ENCODE results near the gene CXCL14. TPM values are rescaled to one million over a fixed set of nuclear protein-coding genes. Genes with fewer than 3 reads are reported as not detected.

The CXCL14 gene
- total RNA-seq, 1 donor from 2014 or later = not detected

DNA sequence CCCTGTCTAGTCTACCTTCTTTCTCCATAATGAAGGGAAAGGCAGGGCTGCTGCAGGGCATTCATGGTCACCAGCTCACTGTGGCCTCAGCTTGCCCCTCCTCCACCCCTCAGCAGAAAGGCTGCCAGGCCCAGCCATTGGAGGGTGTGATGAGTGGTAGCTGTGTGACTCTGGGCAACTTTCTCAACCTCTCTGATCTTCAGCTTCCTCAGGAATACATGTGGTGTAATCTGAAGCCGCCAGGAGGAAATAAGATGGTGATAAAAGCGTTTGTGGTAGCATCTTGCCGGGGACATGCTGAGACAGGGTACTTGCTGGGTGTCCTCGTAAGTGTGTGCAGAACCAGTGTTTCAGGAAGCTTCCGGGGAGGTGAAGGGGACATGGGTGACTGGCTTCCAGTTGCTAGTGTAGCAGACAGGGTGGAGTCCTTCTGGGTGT is 9.8 kb downstream of the CXCL14 start:
- DNase-seq (ENCODE audit: low read depth, low spot score) = no peak
- TF ChIP-seq, protein P1, sequence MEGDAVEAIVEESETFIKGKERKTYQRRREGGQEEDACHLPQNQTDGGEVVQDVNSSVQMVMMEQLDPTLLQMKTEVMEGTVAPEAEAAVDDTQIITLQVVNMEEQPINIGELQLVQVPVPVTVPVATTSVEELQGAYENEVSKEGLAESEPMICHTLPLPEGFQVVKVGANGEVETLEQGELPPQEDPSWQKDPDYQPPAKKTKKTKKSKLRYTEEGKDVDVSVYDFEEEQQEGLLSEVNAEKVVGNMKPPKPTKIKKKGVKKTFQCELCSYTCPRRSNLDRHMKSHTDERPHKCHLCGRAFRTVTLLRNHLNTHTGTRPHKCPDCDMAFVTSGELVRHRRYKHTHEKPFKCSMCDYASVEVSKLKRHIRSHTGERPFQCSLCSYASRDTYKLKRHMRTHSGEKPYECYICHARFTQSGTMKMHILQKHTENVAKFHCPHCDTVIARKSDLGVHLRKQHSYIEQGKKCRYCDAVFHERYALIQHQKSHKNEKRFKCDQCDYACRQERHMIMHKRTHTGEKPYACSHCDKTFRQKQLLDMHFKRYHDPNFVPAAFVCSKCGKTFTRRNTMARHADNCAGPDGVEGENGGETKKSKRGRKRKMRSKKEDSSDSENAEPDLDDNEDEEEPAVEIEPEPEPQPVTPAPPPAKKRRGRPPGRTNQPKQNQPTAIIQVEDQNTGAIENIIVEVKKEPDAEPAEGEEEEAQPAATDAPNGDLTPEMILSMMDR (conservative IDR thresholded peaks at IDR 0.05) = no peak
- Mint-ChIP-seq H3K9me3 (no peaks in the 10 kb centered on the region), H3K27me3 (ENCODE audit: low read depth) (peaks cover 57% of the 10 kb centered on the region), H3K36me3 (ENCODE audit: low read depth) (no peaks in the 10 kb centered on the region), H3K4me3 (no peak overlapping the region), H3K27ac (ENCODE audit: unreplicated experiment) (no peak overlapping the region), H3K4me1 (peaks cover 10% of the 10 kb centered on the region)

DNA sequence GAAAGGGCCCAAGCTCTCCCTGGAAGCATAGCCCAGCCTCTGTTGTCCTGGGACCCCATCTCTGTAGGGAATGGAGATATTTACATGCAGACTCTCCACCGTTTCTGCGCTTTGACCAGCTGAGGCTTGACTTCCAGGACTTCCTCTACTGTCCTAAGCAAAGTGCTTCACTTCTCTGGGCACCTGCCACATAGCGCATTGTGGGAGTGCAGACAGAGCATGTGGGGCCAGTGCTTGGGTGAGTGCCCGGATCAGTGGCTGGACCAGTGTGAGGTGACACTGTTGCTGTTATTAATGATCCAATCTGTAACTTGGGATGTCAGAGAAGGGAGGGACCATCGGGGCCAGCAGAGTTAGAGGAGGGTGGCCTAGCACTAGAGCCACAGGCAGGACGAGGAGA is 10.5 kb downstream of the CXCL14 start:
- Mint-ChIP-seq H3K27ac (ENCODE audit: unreplicated experiment) (no peak overlapping the region), H3K4me1 (peaks cover 10% of the 10 kb centered on the region)

DNA sequence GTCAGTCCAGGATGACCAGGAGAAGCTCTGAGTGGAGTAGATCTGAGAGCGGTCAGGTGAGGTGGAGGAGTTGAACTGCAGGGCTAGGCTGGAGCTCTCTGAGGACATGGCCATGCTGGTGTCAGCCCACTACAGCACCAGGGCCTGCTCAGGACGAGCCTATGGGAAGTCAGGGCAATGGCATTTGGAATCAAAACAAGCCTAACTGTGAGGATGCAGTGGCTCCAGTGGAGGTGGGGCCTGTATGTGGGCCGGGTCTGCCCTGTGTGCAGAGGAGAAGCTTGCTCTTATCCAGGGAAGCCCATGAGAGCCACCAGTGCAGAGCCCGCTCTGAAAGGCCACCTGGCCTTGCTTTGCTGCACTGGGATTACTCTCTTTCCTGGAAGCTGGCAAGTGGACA is 11.1 kb downstream of the CXCL14 start:
- DNase-seq (ENCODE audit: low read depth, low spot score) = no peak
- Mint-ChIP-seq H3K27me3 (ENCODE audit: low read depth) (peaks cover 55% of the 10 kb centered on the region), H3K27ac (ENCODE audit: unreplicated experiment) (no peak overlapping the region)

More for the DNA sequence above, 10.5 kb downstream of the CXCL14 start:
- Mint-ChIP-seq H3K27me3 (ENCODE audit: low read depth) (peaks cover 59% of the 10 kb centered on the region), H3K9me3 (no peaks in the 10 kb centered on the region), H3K4me3 (no peak overlapping the region), H3K36me3 (ENCODE audit: low read depth) (no peaks in the 10 kb centered on the region)
- no peak for DNase-seq (ENCODE audit: low read depth, low spot score)
- TF ChIP-seq, protein P1 (conservative IDR thresholded peaks at IDR 0.05) = no peak

DNA sequence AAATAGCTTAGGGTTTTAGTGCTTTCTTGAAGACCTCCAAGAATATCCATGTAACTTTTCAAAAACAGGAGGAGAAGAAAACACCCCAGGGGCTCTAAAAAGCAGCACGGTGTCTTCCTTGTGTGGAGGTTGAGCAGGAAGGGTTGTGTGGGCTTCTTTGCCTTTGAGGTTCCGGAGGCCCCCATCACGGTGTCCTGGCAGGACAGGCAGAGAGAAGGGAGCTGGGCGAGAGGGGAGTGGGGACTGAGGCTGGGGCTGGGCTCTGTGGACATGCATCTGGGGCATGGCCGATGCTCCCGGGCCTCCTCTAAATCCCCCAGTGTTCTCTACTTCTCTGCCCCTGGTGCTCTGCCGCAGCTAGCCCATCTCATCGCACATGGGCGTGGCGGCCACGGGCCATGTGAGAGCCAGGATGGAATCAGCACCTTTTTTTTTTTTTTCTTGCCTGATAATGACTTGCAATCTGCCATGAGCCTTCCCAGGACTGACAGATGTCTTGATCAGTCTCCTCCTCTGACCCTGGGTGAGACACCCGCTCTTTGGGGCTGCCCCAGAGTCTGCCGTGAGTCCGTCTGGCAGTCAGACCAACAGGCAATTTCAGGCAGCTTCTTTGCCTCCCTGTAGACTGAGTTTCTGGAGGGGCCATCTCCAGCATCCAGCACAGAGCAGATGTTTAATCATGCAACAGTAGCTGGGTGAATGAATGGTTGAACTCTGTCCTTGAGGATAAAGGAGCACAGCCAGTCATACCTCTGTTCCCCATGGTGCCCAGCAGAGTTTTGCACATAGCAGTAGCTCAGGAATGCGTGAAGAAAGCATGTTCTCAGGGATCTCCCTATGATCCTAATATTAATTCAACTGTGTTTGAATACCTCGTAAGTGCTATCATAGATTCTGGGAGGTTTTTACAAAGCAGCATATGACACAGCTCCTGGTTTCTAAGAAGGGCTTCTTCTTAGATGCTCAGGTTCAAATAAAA is 12.1 kb downstream of the CXCL14 start:
- Mint-ChIP-seq H3K27ac (ENCODE audit: unreplicated experiment) (no peak overlapping the region), H3K9me3 (no peaks in the 10 kb centered on the region), H3K27me3 (ENCODE audit: low read depth) (peaks cover 56% of the 10 kb centered on the region), H3K4me1 (peaks cover 5% of the 10 kb centered on the region), H3K4me3 (no peak overlapping the region), H3K36me3 (ENCODE audit: low read depth) (no peaks in the 10 kb centered on the region)
- TF ChIP-seq, protein P1 (conservative IDR thresholded peaks at IDR 0.05) = no peak
- DNase-seq (ENCODE audit: low read depth, low spot score) = no peak

More for the DNA sequence above, 11.1 kb downstream of the CXCL14 start:
- no peak overlapping the region for H3K4me3 Mint-ChIP-seq
- H3K4me1 Mint-ChIP-seq = peaks cover 10% of the 10 kb centered on the region
- TF ChIP-seq, protein P1 (conservative IDR thresholded peaks at IDR 0.05) = no peak
- H3K9me3 Mint-ChIP-seq = no peaks in the 10 kb centered on the region
- H3K36me3 Mint-ChIP-seq (ENCODE audit: low read depth) = no peaks in the 10 kb centered on the region

DNA sequence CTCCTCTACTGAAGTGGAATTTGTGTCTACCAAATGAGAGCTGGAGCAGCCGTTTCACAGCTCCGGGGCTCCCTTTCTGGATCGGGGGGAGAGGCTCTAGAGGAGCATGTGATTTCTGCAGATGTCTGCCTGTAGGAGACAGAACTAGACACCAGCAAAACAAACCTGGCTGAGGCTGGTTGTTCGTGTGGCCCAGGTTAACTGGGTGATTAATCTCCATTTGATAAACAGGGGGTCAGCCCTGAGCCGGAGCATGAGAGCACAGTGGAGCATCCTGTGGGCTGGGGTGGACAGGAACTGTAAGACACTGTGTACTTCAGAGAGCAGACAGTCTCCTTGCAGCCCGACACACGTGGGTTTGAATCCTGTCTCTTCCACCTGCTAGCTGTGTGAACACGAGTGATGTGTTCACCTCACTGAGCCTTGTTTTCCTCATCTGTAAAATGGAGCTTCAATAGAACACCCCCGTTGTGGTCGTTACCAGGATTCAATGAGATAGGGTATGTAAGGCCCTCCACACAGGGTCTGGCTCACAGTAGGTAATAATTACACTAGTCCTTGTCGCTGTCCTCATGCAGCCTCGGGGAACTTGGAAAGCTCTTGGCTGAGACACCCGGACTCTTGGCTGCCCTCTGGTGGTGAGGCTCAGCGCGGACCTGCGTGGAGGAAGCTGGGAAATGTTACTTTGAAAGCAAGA is 12.9 kb downstream of the CXCL14 start:
- peak; percentile 80 for DNase-seq (ENCODE audit: low read depth, low spot score)
- no peak overlapping the region for H3K27ac Mint-ChIP-seq (ENCODE audit: unreplicated experiment)
- TF ChIP-seq, protein P1 (conservative IDR thresholded peaks at IDR 0.05) = peak; percentile 86
- peaks cover 5% of the 10 kb centered on the region for H3K4me1 Mint-ChIP-seq
- no peak overlapping the region for H3K4me3 Mint-ChIP-seq
- no peaks in the 10 kb centered on the region for H3K36me3 Mint-ChIP-seq (ENCODE audit: low read depth)
- H3K27me3 Mint-ChIP-seq (ENCODE audit: low read depth) = peaks cover 55% of the 10 kb centered on the region
- no peaks in the 10 kb centered on the region for H3K9me3 Mint-ChIP-seq
